ENCODE measurements around the gene SATB2. TPM values are rescaled to one million over a fixed set of nuclear protein-coding genes. Genes with fewer than 3 reads are reported as not detected.

Gene SATB2
- total RNA-seq, 1 experiment from 2014 or later: 7.8 TPM

GRCh38 chr2:199228887-199229819 is 228.6 kb downstream of the SATB2 start:
- no peaks in the 10 kb centered on the region for H3K9me2 ChIP-seq (ENCODE audit: insufficient read depth)
- TF ChIP-seq EZH2 (IDR thresholded peaks at IDR 0.05; ENCODE audit: low read depth): no peak
- no peak for TF ChIP-seq CTCF (conservative IDR thresholded peaks at IDR 0.05)
- peak overlapping the region; percentile 56 for H3K4me2 ChIP-seq
- ChIA-PET POLR2A (ENCODE audit: unreplicated experiment) (no interaction called here), CTCF (interaction anchor here (0.6 kb wide), 1 partner anchor 218 kb away, joined by 3 read pairs; no protein-coding TSS in a partner anchor)
- H3K27ac ChIP-seq: no peak overlapping the region
- H3K36me3 ChIP-seq (ENCODE audit: low read depth): no peaks in the 10 kb centered on the region
- no peaks in the 10 kb centered on the region for H3K9me3 ChIP-seq (ENCODE audit: insufficient read depth, low read depth)
- intact Hi-C loops (cut with micrococcal nuclease; ENCODE audit: unreplicated experiment): no loop called here
- H2AFZ ChIP-seq: no peak overlapping the region; the same call in 1 of the 2 replicates
- BruUV-seq (replicated peaks): no TSS peak
- H3K4me1 ChIP-seq (replicated peaks; ENCODE audit: insufficient read depth): peaks cover 17% of the 10 kb centered on the region
- no peak overlapping the region for H3K4me3 ChIP-seq
- peak; percentile 50 to 54 for DNase-seq
- no peaks in the 10 kb centered on the region for H3K79me2 ChIP-seq (ENCODE audit: low read depth)
- peaks cover 5% of the 10 kb centered on the region; the same call in 1 of the 2 replicates for H3F3A ChIP-seq (ENCODE audit: insufficient read depth, low read depth)
- no peaks in the 10 kb centered on the region for H4K20me1 ChIP-seq (ENCODE audit: insufficient read depth)
- H3K27me3 ChIP-seq (ENCODE audit: insufficient read depth, low read depth): no peaks in the 10 kb centered on the region

GRCh38 chr2:199223791-199224190 is 233.9 kb downstream of the SATB2 start:
- H2AFZ ChIP-seq: no peak overlapping the region
- H4K20me1 ChIP-seq (ENCODE audit: insufficient read depth): no peaks in the 10 kb centered on the region
- no peaks in the 10 kb centered on the region for H3K27me3 ChIP-seq (ENCODE audit: insufficient read depth, low read depth)
- ChIA-PET POLR2A (ENCODE audit: unreplicated experiment) (no interaction called here), CTCF (no interaction called here)
- no peak overlapping the region; the same call in 1 of the 2 replicates for H3K4me2 ChIP-seq
- H3K79me2 ChIP-seq (ENCODE audit: low read depth): no peaks in the 10 kb centered on the region
- H3K4me3 ChIP-seq: no peak overlapping the region
- H3K27ac ChIP-seq: no peak overlapping the region
- no peaks in the 10 kb centered on the region for H3K36me3 ChIP-seq (ENCODE audit: low read depth)
- TF ChIP-seq CTCF (conservative IDR thresholded peaks at IDR 0.05) (no peak), EZH2 (IDR thresholded peaks at IDR 0.05; ENCODE audit: low read depth) (no peak)
- peaks cover 10% of the 10 kb centered on the region for H3K4me1 ChIP-seq (replicated peaks; ENCODE audit: insufficient read depth)
- intact Hi-C loops (cut with micrococcal nuclease; ENCODE audit: unreplicated experiment): no loop called here
- BruUV-seq (replicated peaks): no TSS peak
- 0 out of 2 replicates have a peak, but pooled peaks cover 5% of the 10 kb centered on the region for H3K9me3 ChIP-seq (ENCODE audit: insufficient read depth, low read depth)
- H3K9me2 ChIP-seq (ENCODE audit: insufficient read depth): no peaks in the 10 kb centered on the region
- DNase-seq: peak; percentile 22 to 50
- peaks cover 2% of the 10 kb centered on the region; the same call in 1 of the 2 replicates for H3F3A ChIP-seq (ENCODE audit: insufficient read depth, low read depth)

- Histone ChIP-seq H3K4me2 (no peak overlapping the region), H3K27ac (no peak overlapping the region), H3F3A (ENCODE audit: insufficient read depth, low read depth) (no peaks in the 10 kb centered on the region), H3K4me1 (replicated peaks; ENCODE audit: insufficient read depth) (peaks cover 7% of the 10 kb centered on the region), H3K9me3 (ENCODE audit: insufficient read depth, low read depth) (0 out of 2 replicates have a peak, but pooled peaks cover 5% of the 10 kb centered on the region), H3K27me3 (ENCODE audit: insufficient read depth, low read depth) (no peaks in the 10 kb centered on the region), H4K20me1 (ENCODE audit: insufficient read depth) (no peaks in the 10 kb centered on the region), H3K36me3 (ENCODE audit: low read depth) (no peaks in the 10 kb centered on the region), H3K9me2 (ENCODE audit: insufficient read depth) (no peaks in the 10 kb centered on the region), H2AFZ (no peak overlapping the region), H3K79me2 (ENCODE audit: low read depth) (no peaks in the 10 kb centered on the region), H3K4me3 (no peak overlapping the region)
- POLR2A ChIA-PET (ENCODE audit: unreplicated experiment): no interaction called here
- TF ChIP-seq CTCF (conservative IDR thresholded peaks at IDR 0.05): no peak
- no peak for TF ChIP-seq EZH2 (IDR thresholded peaks at IDR 0.05; ENCODE audit: low read depth)
- CTCF ChIA-PET: no interaction called here
- intact Hi-C loops (cut with micrococcal nuclease; ENCODE audit: unreplicated experiment): no loop called here
- BruUV-seq (replicated peaks): no TSS peak
- DNase-seq: no peak
Observed at GRCh38 chr2:199220920-199221319, 236.8 kb downstream of the SATB2 start.
